ENCODE results near the gene NT5DC1. TPM values are rescaled to one million over a fixed set of nuclear protein-coding genes. Genes with fewer than 3 reads are reported as not detected.

Gene NT5DC1
- total RNA-seq, 1 donor from 2014 or later, result 3.4 TPM

GRCh38 chr6:116111552-116112528, 11.2 kb downstream of the NT5DC1 start:
- no peak for FAIRE-seq
- Histone ChIP-seq H3K4me3 (ENCODE audit: low read depth, low read length) (no peak overlapping the region), H3K27me3 (ENCODE audit: control insufficient read depth, insufficient read depth, low read length) (no peaks in the 10 kb centered on the region), H3K36me3 (ENCODE audit: control insufficient read depth, insufficient read depth, low read length) (peaks cover 9% of the 10 kb centered on the region)
- TF ChIP-seq CTCF (IDR thresholded peaks at IDR 0.05; ENCODE audit: insufficient read depth, low read length, severe bottlenecking), result peak; percentile 73
- peak; percentile 59 for DNase-seq (ENCODE audit: low read depth)

GRCh38 chr6:116113386-116113785, 12.7 kb downstream of the NT5DC1 start:
- DNase-seq (ENCODE audit: low read depth), result no peak
- Histone ChIP-seq H3K36me3 (ENCODE audit: control insufficient read depth, insufficient read depth, low read length) (peaks cover 9% of the 10 kb centered on the region), H3K4me3 (ENCODE audit: low read depth, low read length) (no peak overlapping the region), H3K27me3 (ENCODE audit: control insufficient read depth, insufficient read depth, low read length) (no peaks in the 10 kb centered on the region)
- FAIRE-seq, result no peak
- no peak for TF ChIP-seq CTCF (IDR thresholded peaks at IDR 0.05; ENCODE audit: insufficient read depth, low read length, severe bottlenecking)

- no peak for TF ChIP-seq CTCF (IDR thresholded peaks at IDR 0.05; ENCODE audit: insufficient read depth, low read length, severe bottlenecking)
- no peaks in the 10 kb centered on the region for H3K27me3 ChIP-seq (ENCODE audit: control insufficient read depth, insufficient read depth, low read length)
- FAIRE-seq, result no peak
- H3K36me3 ChIP-seq (ENCODE audit: control insufficient read depth, insufficient read depth, low read length), result peaks cover 5% of the 10 kb centered on the region
- H3K4me3 ChIP-seq (ENCODE audit: low read depth, low read length), result no peak overlapping the region
- DNase-seq (ENCODE audit: low read depth), result no peak
Measured at GRCh38 chr6:116115781-116116180, 15.1 kb downstream of the NT5DC1 start.

GRCh38 chr6:116118608-116119007, 18.0 kb downstream of the NT5DC1 start:
- no peak for TF ChIP-seq CTCF (IDR thresholded peaks at IDR 0.05; ENCODE audit: insufficient read depth, low read length, severe bottlenecking)
- FAIRE-seq (no peak), DNase-seq (ENCODE audit: low read depth) (no peak)
- Histone ChIP-seq H3K4me3 (ENCODE audit: low read depth, low read length) (no peak overlapping the region), H3K27me3 (ENCODE audit: control insufficient read depth, insufficient read depth, low read length) (no peaks in the 10 kb centered on the region), H3K36me3 (ENCODE audit: control insufficient read depth, insufficient read depth, low read length) (peaks cover 2% of the 10 kb centered on the region)

- H3K27me3 ChIP-seq (ENCODE audit: control insufficient read depth, insufficient read depth, low read length), result no peaks in the 10 kb centered on the region
- peaks cover 2% of the 10 kb centered on the region for H3K36me3 ChIP-seq (ENCODE audit: control insufficient read depth, insufficient read depth, low read length)
- H3K4me3 ChIP-seq (ENCODE audit: low read depth, low read length), result no peak overlapping the region
- FAIRE-seq, result no peak
- DNase-seq (ENCODE audit: low read depth), result no peak
- TF ChIP-seq CTCF (IDR thresholded peaks at IDR 0.05; ENCODE audit: insufficient read depth, low read length, severe bottlenecking), result no peak
Measured at GRCh38 chr6:116120430-116120829, 19.8 kb downstream of the NT5DC1 start.
